Activated naive CD4-positive, alpha-beta T cell treated with anti-CD3 and anti-CD28 coated beads, Interleukin-2, amount 50 U/mL, for 16 hours (primary cell): Measurements from ENCODE around the gene CCDC34.

Experiments
- DNase-seq: peaks from one replicate; pipeline ENCODE4 v3.0.0-alpha.2; 2020

CCDC34 gene, protein sequence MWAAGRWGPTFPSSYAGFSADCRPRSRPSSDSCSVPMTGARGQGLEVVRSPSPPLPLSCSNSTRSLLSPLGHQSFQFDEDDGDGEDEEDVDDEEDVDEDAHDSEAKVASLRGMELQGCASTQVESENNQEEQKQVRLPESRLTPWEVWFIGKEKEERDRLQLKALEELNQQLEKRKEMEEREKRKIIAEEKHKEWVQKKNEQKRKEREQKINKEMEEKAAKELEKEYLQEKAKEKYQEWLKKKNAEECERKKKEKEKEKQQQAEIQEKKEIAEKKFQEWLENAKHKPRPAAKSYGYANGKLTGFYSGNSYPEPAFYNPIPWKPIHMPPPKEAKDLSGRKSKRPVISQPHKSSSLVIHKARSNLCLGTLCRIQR

DNA sequence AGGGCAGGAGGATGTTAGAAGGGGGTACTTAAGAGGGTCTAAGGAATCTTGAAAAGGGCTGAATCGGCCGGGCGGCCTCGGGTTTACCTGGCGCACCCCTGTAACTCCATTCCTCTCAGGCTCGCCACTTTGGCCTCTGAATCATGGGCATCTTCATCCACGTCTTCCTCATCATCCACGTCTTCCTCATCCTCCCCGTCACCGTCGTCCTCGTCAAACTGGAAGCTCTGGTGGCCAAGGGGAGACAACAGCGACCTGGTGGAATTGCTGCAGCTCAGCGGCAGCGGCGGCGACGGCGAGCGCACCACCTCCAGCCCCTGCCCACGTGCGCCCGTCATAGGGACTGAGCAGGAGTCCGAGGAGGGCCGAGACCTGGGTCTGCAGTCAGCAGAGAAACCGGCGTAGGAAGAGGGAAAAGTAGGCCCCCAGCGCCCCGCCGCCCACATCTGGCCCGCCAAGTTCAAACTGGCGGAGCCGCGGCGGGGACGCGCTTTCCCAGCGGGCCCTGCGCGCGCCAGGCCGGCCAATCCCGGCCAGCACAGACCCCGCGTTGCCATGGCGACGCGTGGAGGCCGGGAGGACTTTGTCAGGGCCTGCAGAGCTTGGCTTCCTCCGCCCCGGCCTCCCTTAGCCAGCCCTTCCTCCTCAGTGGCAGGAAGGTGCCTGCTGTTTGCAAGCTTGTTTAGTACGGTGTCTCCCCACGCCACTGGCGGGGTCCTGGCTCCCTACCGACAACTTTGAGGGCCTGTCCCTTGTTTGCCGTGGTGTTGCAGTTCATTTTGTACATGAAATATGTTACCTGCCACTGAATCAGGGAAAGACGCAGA is at the start of gene CCDC34:
Gene CCDC34, minus strand, starts transcription at position 467 of the 827 bp plus-strand sequence. Its CDS starts 21 bp downstream, at position 446.
- DNase-seq, result peak; percentile 87

DNA sequence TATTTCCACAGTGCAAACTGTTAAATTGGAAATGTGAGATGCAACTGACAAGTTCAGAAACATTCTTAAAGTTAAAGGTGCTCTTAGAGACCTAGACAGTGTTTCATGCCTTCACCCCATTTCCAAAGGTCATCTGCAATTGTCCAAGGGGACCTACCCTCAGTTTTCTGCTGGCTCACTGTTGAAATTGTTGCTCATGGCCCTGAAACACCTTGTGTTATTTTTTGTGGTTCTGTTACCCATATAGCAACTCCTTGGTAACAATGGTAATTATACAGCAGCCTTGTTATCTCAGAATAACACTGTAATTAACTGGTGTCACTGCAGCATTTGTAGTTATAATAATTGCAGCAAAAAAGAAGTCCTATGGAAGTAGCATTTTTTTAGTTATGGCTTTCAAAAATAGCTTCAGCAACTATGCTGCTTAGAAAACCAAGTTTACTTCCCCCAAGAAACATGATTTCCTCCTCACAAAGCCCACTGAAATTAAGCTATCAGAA is 49.2 kb upstream of the CCDC34 start:
- no peak for DNase-seq

DNA sequence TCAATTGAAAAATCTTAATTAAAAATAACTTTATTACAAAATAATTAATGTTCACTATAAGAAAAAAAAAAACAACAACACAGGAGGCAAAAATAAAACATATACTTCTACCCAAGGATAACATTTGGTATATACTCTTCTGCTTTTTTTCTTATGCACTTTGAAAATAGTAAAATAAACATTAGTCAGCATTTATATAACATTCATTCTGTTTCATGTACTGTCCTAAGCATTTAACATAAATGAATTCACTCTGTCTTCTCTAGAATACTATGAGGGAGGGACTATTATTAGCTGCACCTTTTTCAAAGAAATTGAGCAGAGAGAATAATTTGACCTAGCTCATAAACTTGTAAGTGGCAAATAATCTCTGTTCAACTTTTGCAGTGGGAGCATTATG is 48.3 kb upstream of the CCDC34 start:
- DNase-seq, result no peak

DNA sequence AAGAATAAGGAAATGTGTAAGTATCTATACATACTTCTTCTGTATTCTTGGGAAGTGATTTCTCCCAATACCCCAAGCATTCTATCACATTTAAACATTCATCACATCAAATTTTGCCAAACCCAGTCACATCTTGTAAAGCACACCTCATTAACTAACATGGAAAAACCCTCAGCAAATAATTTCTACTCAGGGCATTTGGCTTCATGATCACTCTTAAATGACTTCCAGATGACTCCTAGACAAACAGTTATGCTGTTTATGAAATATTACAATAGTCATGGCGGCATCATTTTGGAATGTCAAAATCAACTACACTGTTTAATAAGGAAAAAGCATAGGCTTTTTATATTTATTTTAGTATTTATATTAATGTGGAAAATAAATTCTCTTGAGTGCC is 47.3 kb upstream of the CCDC34 start:
- DNase-seq, result no peak

DNA sequence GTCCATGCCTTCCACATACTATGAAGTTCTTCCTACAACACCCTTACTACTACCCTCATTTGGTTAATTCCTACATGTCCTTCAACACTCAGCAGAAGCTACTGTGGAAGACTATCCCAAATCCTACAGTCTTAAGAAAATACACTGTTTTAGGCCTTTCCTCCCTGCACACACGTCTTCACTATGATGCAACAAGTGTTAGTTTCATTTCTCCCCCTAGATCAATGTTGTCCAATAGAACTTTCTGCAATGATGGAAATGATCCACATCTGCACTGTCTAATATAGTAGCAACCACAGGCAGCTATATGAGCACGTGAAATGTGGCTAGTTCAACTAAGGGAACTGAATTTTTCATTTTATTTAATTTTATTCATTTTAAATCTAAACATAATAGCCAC is 46.7 kb upstream of the CCDC34 start:
- no peak for DNase-seq

DNA sequence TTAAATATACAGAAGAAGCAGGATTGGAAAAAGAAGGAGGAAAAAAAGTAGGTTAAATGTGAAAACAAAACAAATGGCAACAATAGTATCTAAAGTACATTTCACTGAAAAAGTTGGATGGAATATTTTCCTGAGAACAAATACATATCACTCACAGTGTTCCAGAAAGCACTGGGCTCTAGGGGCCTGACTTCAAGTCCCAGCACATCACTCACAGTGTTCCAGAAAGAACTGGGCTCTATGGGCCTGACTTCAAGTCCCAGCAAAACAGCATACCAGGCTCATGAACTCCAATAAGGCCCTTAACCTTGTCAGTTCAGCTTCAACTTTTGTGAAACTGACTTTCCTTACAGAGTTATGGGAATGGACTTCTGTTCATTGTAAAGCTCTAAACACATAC is 46.0 kb upstream of the CCDC34 start:
- DNase-seq, result no peak

DNA sequence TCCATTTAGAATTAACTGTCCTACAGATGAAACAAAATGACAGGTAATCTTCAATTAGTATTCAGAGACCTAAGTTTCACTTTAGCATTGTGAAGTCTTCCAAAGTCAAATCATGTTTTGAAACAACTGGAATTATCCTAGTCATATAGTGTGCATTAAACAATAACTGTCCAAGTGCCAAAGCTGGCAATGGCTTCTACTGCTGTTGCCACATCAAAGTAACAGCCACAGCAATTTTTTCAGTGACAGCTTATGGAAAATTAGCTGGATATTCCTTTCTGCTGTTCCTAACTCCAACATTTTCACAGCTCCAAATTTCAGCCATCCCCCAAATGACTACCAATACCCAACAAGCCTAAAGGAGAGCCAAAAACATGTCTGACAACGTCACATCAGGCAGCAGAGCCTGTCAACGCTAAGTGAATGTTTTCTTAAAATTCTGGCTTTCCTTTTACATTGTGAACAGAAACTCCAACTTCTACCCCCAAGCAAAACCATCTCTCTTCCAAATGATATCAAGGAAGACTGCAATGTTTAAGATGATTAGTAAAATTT is 45.3 kb upstream of the CCDC34 start:
- DNase-seq, result no peak

DNA sequence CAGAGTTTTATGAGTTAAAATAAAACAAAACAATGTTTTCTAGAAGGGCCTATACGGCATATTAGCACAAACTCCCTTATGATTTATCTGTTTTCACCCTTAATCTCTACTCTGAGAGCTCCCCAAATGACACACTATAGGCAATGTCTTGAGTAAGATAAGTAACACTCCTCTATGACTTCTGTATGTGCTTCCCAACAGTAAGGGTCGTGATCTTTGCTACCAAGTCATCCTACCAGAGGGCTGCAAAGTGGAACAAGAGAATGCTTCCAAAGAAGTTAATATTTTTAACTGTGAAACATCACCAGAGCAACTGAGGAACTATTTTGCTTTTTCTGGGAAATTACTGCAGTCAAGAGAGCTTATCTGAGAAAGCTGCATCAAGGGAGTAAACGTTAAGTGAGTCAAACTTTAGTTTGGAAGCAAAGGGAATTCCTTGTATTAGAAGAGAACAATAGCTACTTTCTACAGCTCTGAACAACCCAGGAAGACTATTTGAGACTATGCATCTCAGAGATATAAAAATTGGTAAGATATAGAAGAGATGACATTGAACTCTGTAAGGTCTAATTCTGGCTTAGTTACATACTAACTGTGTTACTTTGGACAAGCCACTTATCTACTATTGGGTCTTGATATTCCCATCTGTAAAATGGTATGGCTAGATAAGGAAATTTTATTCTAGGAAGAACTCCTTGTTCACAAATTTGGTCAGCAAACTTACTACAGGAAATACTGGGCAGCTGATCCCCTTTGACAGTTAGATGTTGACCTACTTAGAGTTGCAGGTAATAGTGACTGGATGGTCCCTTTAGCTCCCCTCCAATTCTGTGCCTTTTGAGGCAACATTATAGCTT is 43.7 kb upstream of the CCDC34 start:
- DNase-seq, result no peak

DNA sequence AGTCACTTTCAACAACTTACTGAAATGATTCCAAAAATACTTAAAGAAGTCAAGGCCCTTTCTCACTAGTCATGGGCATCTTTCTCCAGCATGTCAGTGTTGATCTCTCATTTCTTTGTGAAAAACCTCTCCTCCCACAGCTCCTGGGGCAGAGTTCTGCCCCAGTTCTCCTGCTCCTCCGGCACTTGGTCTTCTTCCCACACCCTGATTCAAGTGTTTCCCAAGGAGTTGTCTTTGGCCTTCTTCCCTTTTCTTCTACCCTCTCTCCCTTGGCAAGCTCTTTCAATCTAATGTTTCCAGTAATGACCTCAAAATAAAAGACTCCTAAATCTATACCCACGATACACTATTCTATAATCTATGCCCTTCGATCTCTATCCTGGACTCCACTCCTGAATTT is 42.1 kb upstream of the CCDC34 start:
- no peak for DNase-seq

DNA sequence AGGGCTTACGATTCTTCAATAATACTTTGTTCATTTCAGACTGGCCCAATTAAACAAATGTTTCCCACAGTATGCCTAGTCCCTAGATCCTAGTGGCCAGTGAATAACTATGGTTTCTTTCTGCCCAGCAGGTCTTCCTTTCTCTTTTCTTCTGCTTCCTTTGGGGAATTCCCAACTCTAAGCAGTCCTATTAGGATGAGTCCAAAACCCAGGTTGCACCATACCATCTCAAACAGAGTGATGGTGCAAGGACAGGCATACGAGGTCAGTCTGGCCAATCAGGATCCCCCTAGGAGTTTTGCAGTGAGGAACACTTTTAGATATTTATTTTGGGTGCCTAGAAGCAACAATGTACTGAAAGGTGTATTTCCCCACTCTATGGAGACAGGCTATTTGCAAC is 41.4 kb upstream of the CCDC34 start:
- no peak for DNase-seq

DNA sequence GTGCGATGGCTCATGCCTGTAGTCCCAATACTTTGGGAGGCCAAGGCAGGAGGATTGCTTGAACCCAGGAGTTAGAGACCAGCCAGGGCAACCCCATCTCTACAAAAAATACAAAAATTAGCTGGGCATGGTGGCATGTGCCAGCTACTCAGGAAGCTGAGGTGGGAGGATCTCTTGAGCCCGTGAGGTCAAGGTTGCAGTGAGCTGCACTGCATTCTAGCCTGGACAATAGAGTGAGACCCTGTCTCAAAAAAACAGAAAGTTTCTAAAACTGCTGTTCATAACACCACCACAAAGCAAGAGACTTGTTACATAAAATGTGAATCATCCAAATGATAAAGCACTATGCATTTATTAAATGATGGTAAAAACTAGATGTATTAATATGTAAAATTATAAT is 40.2 kb upstream of the CCDC34 start:
- DNase-seq, result no peak

DNA sequence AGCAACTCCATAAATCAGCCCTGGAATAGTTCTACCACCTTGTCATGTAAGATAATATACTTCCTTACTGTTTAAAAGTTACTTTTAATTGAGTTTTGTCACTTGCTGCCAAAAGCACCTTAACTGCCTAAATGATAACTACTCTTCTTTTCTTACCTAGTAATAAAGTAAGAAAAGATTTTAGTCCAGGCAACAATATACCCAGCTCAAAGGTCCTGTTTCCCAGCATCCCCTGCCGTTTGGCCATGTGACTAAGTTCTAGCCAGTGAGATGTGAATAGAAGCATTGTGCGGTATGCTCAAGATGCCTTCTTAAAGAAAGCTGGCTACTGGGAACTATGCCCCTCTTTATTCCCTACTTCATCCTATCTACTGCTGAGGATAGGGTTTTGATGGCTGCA is 39.4 kb upstream of the CCDC34 start:
- no peak for DNase-seq

DNA sequence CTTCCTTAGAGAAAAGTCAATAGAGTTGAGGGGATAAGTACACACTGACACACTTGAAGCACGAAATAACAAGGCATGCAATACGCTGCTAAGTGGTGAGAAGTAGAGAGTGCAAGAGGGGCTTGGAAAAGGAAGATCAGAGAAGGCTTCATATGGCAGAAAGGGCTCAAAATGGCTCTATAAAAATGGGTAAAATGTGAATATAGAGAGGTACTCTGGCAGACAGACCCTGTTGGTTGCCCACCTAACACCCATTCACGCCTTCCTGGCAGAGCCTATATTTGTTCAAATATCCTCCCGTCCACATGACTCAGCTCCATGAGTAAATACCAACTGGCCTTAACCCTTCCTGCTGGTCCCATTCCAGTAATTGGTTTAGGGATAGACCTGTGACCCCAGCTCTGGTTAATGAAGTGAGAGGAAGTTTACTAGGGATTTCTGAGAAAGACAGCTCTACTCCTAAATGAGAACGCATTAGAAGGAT is 38.9 kb upstream of the CCDC34 start:
- no peak for DNase-seq

DNA sequence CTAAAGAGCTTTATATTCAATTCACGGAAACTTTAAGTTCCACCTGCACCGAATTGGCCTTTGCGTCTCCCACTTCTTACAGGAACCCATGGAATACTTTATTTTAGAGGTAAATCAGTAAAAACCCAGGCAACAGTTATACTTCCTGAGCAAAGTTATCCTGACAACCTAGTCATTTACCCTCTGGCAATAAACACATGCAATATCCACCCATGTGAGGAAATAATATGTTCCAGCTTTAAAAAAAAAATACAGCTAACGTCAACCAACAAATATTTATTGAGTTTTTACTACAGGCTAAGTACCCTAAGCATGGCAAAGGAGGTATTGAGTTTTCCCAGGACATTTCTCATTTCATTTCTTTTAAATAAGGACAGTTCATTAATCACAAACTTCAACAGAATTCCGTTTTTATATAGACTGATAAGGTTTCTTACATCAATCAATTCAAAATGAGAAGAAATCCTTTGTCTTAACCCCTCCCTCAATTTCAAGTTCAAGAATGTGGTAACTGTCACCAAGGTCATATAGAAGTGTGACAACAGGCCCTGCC is 38.3 kb upstream of the CCDC34 start:
- DNase-seq, result no peak

DNA sequence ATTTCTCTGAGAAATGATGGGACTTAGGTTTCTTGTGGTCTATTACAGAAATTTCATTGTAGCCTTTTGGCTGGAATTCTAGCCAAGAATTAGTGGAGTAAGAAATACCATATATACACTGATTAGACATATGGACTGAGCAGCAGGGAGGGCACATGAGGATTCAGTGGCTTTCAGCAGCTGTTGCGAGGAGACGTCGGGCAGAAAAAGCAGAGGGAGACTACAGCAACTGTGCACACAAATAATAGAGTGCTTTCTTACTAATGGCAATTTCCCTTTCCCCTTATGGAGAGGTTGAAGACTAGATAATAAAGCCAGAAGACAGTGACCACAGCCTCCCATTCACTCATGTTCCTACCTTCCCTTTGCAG is 35.4 kb upstream of the CCDC34 start:
- no peak for DNase-seq

DNA sequence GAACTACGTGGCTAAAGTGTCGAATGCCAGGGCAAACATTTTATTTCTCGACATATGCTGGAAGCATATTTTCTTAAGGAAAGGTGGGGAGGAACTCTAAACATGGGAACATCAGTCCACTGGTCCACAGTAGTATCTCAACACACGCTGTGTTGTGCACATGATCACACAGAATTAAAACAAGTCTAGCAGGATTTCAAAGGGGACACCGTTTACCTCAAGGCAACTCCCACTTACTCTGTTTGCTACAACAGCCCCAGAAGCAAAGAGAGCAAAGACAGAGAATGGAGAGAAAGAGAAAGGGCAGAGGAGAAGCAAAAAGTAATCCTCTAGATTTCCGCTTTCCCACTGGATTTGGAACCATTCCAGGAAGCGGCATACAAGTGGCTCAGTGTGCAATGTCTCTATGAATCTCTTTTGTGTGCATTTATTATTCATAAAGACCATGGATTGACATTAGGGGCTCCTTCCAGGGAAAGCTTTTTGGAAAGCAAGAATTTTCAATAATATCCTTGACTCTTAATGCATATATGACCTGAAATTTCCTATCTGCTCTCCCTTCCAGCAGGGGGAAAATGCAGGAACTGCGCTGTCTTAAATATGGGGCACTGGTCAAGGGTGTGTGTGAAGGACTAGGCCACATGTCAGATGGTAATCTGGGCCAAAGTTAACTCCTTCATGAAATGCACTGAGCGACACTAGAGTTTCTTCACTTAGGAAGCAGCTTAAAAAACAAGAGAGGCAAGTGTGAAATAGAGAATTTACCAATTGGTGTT is 34.8 kb upstream of the CCDC34 start:
- no peak for DNase-seq

DNA sequence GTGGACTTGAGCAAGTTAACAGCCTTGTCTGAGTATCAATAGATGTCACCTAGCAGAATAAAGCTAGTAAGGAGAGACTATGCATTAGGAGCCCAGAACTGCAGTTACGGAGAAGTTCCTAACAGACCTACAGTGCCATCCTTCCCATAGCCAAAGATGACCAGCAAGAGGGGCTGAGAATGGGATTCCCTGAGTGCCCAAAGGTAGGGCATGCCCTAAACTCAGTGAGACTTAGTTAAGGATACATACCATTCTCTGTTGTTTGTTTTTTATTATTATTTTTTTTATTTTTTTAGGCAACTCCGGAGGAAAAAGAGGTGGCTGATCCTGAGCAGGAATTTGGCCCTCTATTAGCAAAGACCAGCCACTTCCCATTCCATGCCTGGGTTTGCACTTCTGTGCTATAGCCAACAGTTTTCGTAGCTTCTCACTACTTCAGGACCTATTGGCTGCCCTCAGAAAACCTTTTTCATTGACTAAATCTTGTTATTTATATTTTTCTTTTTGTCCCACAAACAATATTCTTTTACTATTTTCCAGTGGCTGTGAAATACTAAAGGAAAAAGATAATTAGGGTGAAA is 33.3 kb upstream of the CCDC34 start:
- no peak for DNase-seq

DNA sequence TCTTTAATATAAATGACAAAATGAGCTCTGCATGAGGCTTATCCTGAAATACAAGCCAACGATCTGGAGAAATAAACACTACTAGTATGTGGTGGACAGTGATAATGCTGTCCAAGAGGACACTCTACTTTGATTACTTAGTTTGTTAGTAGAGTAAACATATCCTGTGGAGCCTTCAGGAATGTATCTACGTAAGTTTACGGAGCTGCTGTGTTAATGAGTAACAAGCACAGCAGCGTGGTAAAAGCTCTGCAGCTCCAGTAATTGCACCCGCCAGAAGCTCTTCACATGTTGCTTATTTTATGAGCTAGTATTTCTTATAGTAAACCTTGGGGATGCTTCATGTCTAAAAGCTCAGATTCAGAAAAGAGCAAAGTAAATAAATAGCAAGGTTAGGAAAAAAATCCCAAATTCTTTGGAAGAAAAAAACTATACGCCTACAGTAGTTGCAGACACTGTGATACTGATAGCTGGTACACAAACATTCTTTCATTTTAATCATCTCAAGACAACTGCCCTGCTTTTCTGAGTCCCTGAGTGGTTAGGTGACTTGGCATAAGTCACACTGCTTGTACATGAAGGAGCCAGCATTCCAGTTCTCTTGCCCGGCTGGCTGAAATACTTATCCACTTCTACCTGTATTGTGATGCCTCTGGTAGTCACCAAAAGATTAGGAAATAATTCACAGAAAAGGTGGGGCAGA is 32.7 kb upstream of the CCDC34 start:
- DNase-seq, result no peak

DNA sequence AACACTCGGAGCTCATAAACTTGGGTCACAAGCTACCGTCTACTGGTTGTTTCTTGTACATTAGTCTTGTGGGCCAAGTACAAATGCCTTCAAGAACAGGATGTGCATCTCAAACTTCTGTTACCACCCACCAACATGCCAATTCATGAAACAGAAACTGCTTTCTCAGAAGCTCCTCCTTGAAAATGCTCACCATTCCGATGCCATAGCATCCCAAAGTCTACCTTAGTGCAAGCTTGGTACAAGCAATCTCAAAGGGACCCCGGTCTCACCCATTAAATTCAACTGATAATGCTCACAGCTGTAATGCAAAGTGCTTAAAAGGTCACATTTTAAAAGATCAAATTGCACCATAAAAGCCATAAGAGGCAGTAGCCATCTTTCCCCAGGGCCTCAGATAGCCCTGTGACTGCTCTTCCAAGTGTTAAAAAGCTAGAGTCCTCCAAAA is 31.8 kb upstream of the CCDC34 start:
- DNase-seq, result no peak
